BLaER1 treated with 17β-estradiol and CSF1 and Interleukin-3, amounts not matched to agents 10 nM and 100 nM (cell line): ENCODE results near the gene PPP3CA.

Source experiments
- H3K27ac ChIP-seq, 11 experiments: shearing (Covaris generic); formaldehyde crosslinking; 2 replicates each; pipeline ENCODE4 v1.8.1; 2022
- H3K27me3 ChIP-seq, 11 experiments: shearing (Covaris generic); formaldehyde crosslinking; 2 replicates each; pipeline ENCODE4 v1.8.1; 2022
- H3K36me3 ChIP-seq, 11 experiments: shearing (Covaris generic); formaldehyde crosslinking; 2 replicates each; pipeline ENCODE4 v1.8.1; 2022
- H3K4me1 ChIP-seq, 10 experiments: shearing (Covaris generic); formaldehyde crosslinking; 2 replicates each; pipeline ENCODE4 v1.8.1; 2022
- H3K4me2 ChIP-seq, 11 experiments: shearing (Covaris generic); formaldehyde crosslinking; 2 replicates each; pipeline ENCODE4 v1.8.1; 2022
- H3K4me3 ChIP-seq, 10 experiments: shearing (Covaris generic); formaldehyde crosslinking; 2 replicates each; pipeline ENCODE4 v1.8.1; 2022
- H3K9ac ChIP-seq, 11 experiments: shearing (Covaris generic); formaldehyde crosslinking; 2 replicates each; pipeline ENCODE4 v1.8.1; 2022
- H3K9me3 ChIP-seq, 11 experiments: shearing (Covaris generic); formaldehyde crosslinking; replicated peaks in 1 of 11; 2 replicates each; pipeline ENCODE4 v1.8.1; 2022
- H4K20me1 ChIP-seq, 11 experiments: shearing (Covaris generic); formaldehyde crosslinking; 2 replicates each; pipeline ENCODE4 v1.8.1; 2022
- Cebpa-rat ChIP-seq, 11 experiments: shearing (Covaris generic); IDR thresholded peaks; 2 replicates each; pipeline ENCODE4 v1.8.1; 2022

Gene PPP3CA

GRCh38 chr4:101199507-101200285, 147.6 kb downstream of the PPP3CA start:
- Histone ChIP-seq H3K27ac (peak overlapping the region in 6 of 11 experiments; percentile 31 to 69 (median 54); a peak in 7 of 22 replicates), H3K27me3 (no peaks in the 10 kb centered on the region), H3K36me3 (peaks cover 8 to 28% (median 17%) of the 10 kb centered on the region in 11 experiments; a peak in 20 of 22 replicates), H3K9ac (no peak overlapping the region), H3K9me3 (0 out of 22 replicates have a peak, but pooled peaks cover 0 to 4% (median 0%) of the 10 kb centered on the region in 11 experiments), H3K4me3 (no peak overlapping the region), H3K4me2 (peak overlapping the region; percentile 54 to 78 (median 75); a peak in 21 of 22 replicates), H3K4me1 (peaks cover 36 to 44% (median 39%) of the 10 kb centered on the region in 10 experiments), H4K20me1 (peaks cover 0 to 76% (median 34%) of the 10 kb centered on the region in 11 experiments; a peak in 16 of 22 replicates)
- TF ChIP-seq Cebpa-rat (IDR thresholded peaks at IDR 0.05): no peak

GRCh38 chr4:101198682-101199339, 148.5 kb downstream of the PPP3CA start:
- peak overlapping the region in 3 of 11 experiments; percentile 6 to 20 (median 19); a peak in 3 of 22 replicates for H3K9ac ChIP-seq
- 0 out of 22 replicates have a peak, but pooled peaks cover 0 to under 1% (median 0%) of the 10 kb centered on the region in 11 experiments for H3K9me3 ChIP-seq
- peaks cover 10 to 36% (median 23%) of the 10 kb centered on the region in 11 experiments; a peak in 20 of 22 replicates for H3K36me3 ChIP-seq
- H3K4me2 ChIP-seq: peak overlapping the region; percentile 54 to 78 (median 75)
- H3K4me1 ChIP-seq: peaks cover 36 to 44% (median 39%) of the 10 kb centered on the region in 10 experiments
- H3K4me3 ChIP-seq: no peak overlapping the region
- H4K20me1 ChIP-seq: peaks cover 0 to 71% (median 34%) of the 10 kb centered on the region in 11 experiments; a peak in 16 of 22 replicates
- no peaks in the 10 kb centered on the region for H3K27me3 ChIP-seq
- TF ChIP-seq Cebpa-rat (IDR thresholded peaks at IDR 0.05): no peak
- H3K27ac ChIP-seq: no peak overlapping the region

- Histone ChIP-seq H3K4me1 (peaks cover 36 to 44% (median 39%) of the 10 kb centered on the region in 10 experiments), H3K9ac (no peak overlapping the region), H4K20me1 (peaks cover 0 to 68% (median 34%) of the 10 kb centered on the region in 11 experiments; a peak in 16 of 22 replicates), H3K4me2 (peak overlapping the region in 4 of 11 experiments; percentile 9 to 78 (median 77); a peak in 7 of 22 replicates), H3K27ac (no peak overlapping the region), H3K36me3 (peaks cover 16 to 49% (median 32%) of the 10 kb centered on the region in 11 experiments; a peak in 20 of 22 replicates), H3K27me3 (no peaks in the 10 kb centered on the region), H3K4me3 (no peak overlapping the region), H3K9me3 (no peaks in the 10 kb centered on the region)
- TF ChIP-seq Cebpa-rat (IDR thresholded peaks at IDR 0.05): no peak
These were observed 150.0 kb downstream of the PPP3CA start for GRCh38 chr4:101197350-101197749.

- no peaks in the 10 kb centered on the region for H3K27me3 ChIP-seq
- peaks cover 0 to 3% (median under 1%) of the 10 kb centered on the region in 10 experiments; a peak in 7 of 20 replicates for H3K4me1 ChIP-seq
- TF ChIP-seq Cebpa-rat (IDR thresholded peaks at IDR 0.05): no peak
- H3K4me2 ChIP-seq: no peak overlapping the region
- no peak overlapping the region for H3K9ac ChIP-seq
- H4K20me1 ChIP-seq: peaks cover 0 to 77% (median 11%) of the 10 kb centered on the region in 11 experiments; a peak in 11 of 22 replicates
- H3K27ac ChIP-seq: no peak overlapping the region
- no peaks in the 10 kb centered on the region for H3K9me3 ChIP-seq
- H3K4me3 ChIP-seq: no peak overlapping the region
- H3K36me3 ChIP-seq: peaks cover 19 to 57% (median 32%) of the 10 kb centered on the region in 11 experiments; a peak in 20 of 22 replicates
These were observed 155.1 kb downstream of the PPP3CA start for GRCh38 chr4:101192244-101192643.

- peaks cover 14 to 55% (median 31%) of the 10 kb centered on the region in 11 experiments; a peak in 20 of 22 replicates for H3K36me3 ChIP-seq
- no peak overlapping the region for H3K4me3 ChIP-seq
- H3K27ac ChIP-seq: no peak overlapping the region
- no peaks in the 10 kb centered on the region for H3K4me1 ChIP-seq
- peaks cover 0 to 77% (median 11%) of the 10 kb centered on the region in 11 experiments; a peak in 10 of 22 replicates for H4K20me1 ChIP-seq
- H3K27me3 ChIP-seq: no peaks in the 10 kb centered on the region
- no peaks in the 10 kb centered on the region for H3K9me3 ChIP-seq
- no peak overlapping the region for H3K9ac ChIP-seq
- no peak overlapping the region for H3K4me2 ChIP-seq
- no peak for TF ChIP-seq Cebpa-rat (IDR thresholded peaks at IDR 0.05)
These were observed 155.8 kb downstream of the PPP3CA start for GRCh38 chr4:101191302-101192098.

GRCh38 chr4:101190751-101191150, 156.6 kb downstream of the PPP3CA start:
- no peak overlapping the region for H3K4me3 ChIP-seq
- H3K27ac ChIP-seq: no peak overlapping the region
- H3K4me1 ChIP-seq: no peaks in the 10 kb centered on the region
- no peaks in the 10 kb centered on the region for H3K9me3 ChIP-seq
- peaks cover 10 to 48% (median 27%) of the 10 kb centered on the region in 11 experiments; a peak in 20 of 22 replicates for H3K36me3 ChIP-seq
- no peaks in the 10 kb centered on the region for H3K27me3 ChIP-seq
- H3K9ac ChIP-seq: no peak overlapping the region
- no peak overlapping the region for H3K4me2 ChIP-seq
- TF ChIP-seq Cebpa-rat (IDR thresholded peaks at IDR 0.05): no peak
- peaks cover 0 to 78% (median 11%) of the 10 kb centered on the region in 11 experiments; a peak in 8 of 22 replicates for H4K20me1 ChIP-seq

- peaks cover 0 to 88% (median 11%) of the 10 kb centered on the region in 11 experiments; a peak in 9 of 22 replicates for H4K20me1 ChIP-seq
- H3K4me3 ChIP-seq: no peak overlapping the region
- peaks cover 3 to 40% (median 15%) of the 10 kb centered on the region in 11 experiments; a peak in 18 of 22 replicates for H3K36me3 ChIP-seq
- H3K4me1 ChIP-seq: peaks cover 0 to 4% (median 0%) of the 10 kb centered on the region in 10 experiments; a peak in 2 of 20 replicates
- no peak overlapping the region for H3K27ac ChIP-seq
- TF ChIP-seq Cebpa-rat (IDR thresholded peaks at IDR 0.05): no peak
- no peak overlapping the region for H3K4me2 ChIP-seq
- H3K27me3 ChIP-seq: no peaks in the 10 kb centered on the region
- H3K9me3 ChIP-seq: peaks cover 0 to 4% (median 3%) of the 10 kb centered on the region in 11 experiments; a peak in 9 of 22 replicates
- H3K9ac ChIP-seq: no peak overlapping the region
These were observed 158.4 kb downstream of the PPP3CA start for GRCh38 chr4:101188906-101189305.

- H3K4me3 ChIP-seq: no peak overlapping the region
- no peak overlapping the region for H3K9ac ChIP-seq
- H3K9me3 ChIP-seq: peaks cover 4 to 15% (median 13%) of the 10 kb centered on the region in 11 experiments; a peak in 21 of 22 replicates
- H3K4me2 ChIP-seq: no peak overlapping the region
- peaks cover 0 to 95% (median 11%) of the 10 kb centered on the region in 11 experiments; a peak in 9 of 22 replicates for H4K20me1 ChIP-seq
- no peaks in the 10 kb centered on the region for H3K27me3 ChIP-seq
- peaks cover 0 to 12% (median 0%) of the 10 kb centered on the region in 10 experiments; a peak in 2 of 20 replicates for H3K4me1 ChIP-seq
- no peak overlapping the region for H3K27ac ChIP-seq
- no peak for TF ChIP-seq Cebpa-rat (IDR thresholded peaks at IDR 0.05)
- H3K36me3 ChIP-seq: peaks cover 4 to 40% (median 17%) of the 10 kb centered on the region in 11 experiments; a peak in 21 of 22 replicates
These were observed 159.5 kb downstream of the PPP3CA start for GRCh38 chr4:101187841-101188240.
